HCT116 (cell line): ENCODE data around the gene XRCC3.

Experiments
- ATF3 ChIP-seq: IDR thresholded peaks from 2 replicates; pipeline ENCODE4 v1.6.1; 2012
- CBX3 ChIP-seq: IDR thresholded peaks from 2 replicates; pipeline ENCODE4 v1.6.1; 2012; ENCODE audit warnings: low read depth
- CEBPB ChIP-seq: IDR thresholded peaks from 2 replicates; pipeline ENCODE4 v1.6.1; 2012; ENCODE audit warnings: low read depth
- CTCF ChIP-seq, 3 experiments: fragments of 200-600 bp in 1 of 3; sonication (generic) in 1 of 3; IDR thresholded peaks in 2 of 3; conservative IDR thresholded peaks in 1 of 3; 2 replicates each; pipeline ENCODE4 v1.5.1; 2012 to 2017; ENCODE audit warnings: low read depth in 2 of 3, low read length in 2 of 3, antibody characterized with exemption in 1 of 3, borderline replicate concordance in 1 of 3, control low read depth in 1 of 3, mild to moderate bottlenecking in 1 of 3, mixed read lengths in 1 of 3, mixed run types in 1 of 3, moderate library complexity in 1 of 3; ENCODE audit not compliant: insufficient read depth in 1 of 3
- EGR1 ChIP-seq: IDR thresholded peaks from 2 replicates; pipeline ENCODE4 v1.6.1; 2012; ENCODE audit warnings: low read depth
- ELF1 ChIP-seq: IDR thresholded peaks from 2 replicates; pipeline ENCODE4 v1.6.1; 2012; ENCODE audit warnings: low read depth, borderline replicate concordance
- EZH2phosphoT487 ChIP-seq: fragments of 200-600 bp; IDR thresholded peaks from 2 replicates; pipeline ENCODE4 v1.6.1; 2018; ENCODE audit warnings: antibody characterized with exemption, borderline replicate concordance
- JUND ChIP-seq: IDR thresholded peaks from 2 replicates; pipeline ENCODE4 v1.6.1; 2012
- MAX ChIP-seq: IDR thresholded peaks from 2 replicates; pipeline ENCODE4 v1.6.1; 2012
- POLR2A ChIP-seq: IDR thresholded peaks from 2 replicates; pipeline ENCODE4 v1.7.0; 2011; ENCODE audit warnings: borderline replicate concordance; ENCODE audit not compliant: insufficient read depth, insufficient read length; ENCODE audit errors: extremely low read depth
- POLR2AphosphoS5 ChIP-seq: IDR thresholded peaks from 2 replicates; pipeline ENCODE4 v1.6.1; 2011; ENCODE audit warnings: mild to moderate bottlenecking, low read depth, low read length, moderate library complexity
- SIN3A ChIP-seq: IDR thresholded peaks from 2 replicates; pipeline ENCODE4 v1.6.1; 2012; ENCODE audit warnings: low read depth
- TCF7L2 ChIP-seq: IDR thresholded peaks from 2 replicates; pipeline ENCODE4 v1.7.0; 2011; ENCODE audit warnings: borderline replicate concordance, inconsistent platforms; ENCODE audit not compliant: insufficient read depth, insufficient read length; ENCODE audit errors: extremely low read depth
- ZFX ChIP-seq: fragments of 450-650 bp; IDR thresholded peaks from 2 replicates; pipeline ENCODE4 v1.6.1; 2017

GRCh38 chr14:103714063-103714724 lies 1.1 kb downstream of the XRCC3 start:
- no peak for TF ChIP-seq CTCF (IDR thresholded peaks at IDR 0.05 in 2 of 3, conservative IDR thresholded peaks at IDR 0.05 in 1 of 3; ENCODE audit: borderline replicate concordance in 1 of 3, insufficient read depth in 1 of 3, low read depth in 2 of 3, low read length in 2 of 3)
- no peak for TF ChIP-seq ATF3
- TF ChIP-seq EGR1: no peak
- TF ChIP-seq MAX: no peak
- no peak for TF ChIP-seq SIN3A
- TF ChIP-seq POLR2AphosphoS5: no peak
- no peak for TF ChIP-seq POLR2A
- no peak for TF ChIP-seq TCF7L2
- no peak for TF ChIP-seq JUND
- TF ChIP-seq ZFX: no peak
- no peak for TF ChIP-seq ELF1
- no peak for TF ChIP-seq CEBPB
- no peak for TF ChIP-seq CBX3
- no peak for TF ChIP-seq EZH2phosphoT487
